Neural cell (in vitro differentiated cells): ENCODE measurements around the gene PIWIL1. TPM values are rescaled to one million over a fixed set of nuclear protein-coding genes. Genes with fewer than 3 reads are reported as not detected.

Experiments used
- H2AFZ ChIP-seq: fragments of 200-600, 300-800 bp; sonication (generic), shearing (Covaris generic); 2 replicates; pipeline ENCODE4 v1.6.0; 2014; ENCODE audit warnings: low read depth, mild to moderate bottlenecking, antibody characterized with exemption, low read length, moderate library complexity
- H3F3A ChIP-seq: fragments of 200-600 bp; shearing (Covaris generic); 2 replicates; pipeline ENCODE4 v1.6.1; 2016; ENCODE audit warnings: mild to moderate bottlenecking, moderate library complexity, mixed read lengths, antibody characterized with exemption, low read length; ENCODE audit not compliant: insufficient read depth, poor library complexity, severe bottlenecking
- H3K27ac ChIP-seq: fragments of 200-600, 300-800 bp; sonication (generic), shearing (Covaris generic); 2 replicates; pipeline ENCODE4 v1.5.1; 2014; ENCODE audit warnings: mild to moderate bottlenecking, low read length, moderate library complexity
- H3K27me3 ChIP-seq: fragments of 300-800, 200-600 bp; sonication (generic), shearing (Covaris generic); 2 replicates; pipeline ENCODE4 v1.6.0; 2014; ENCODE audit warnings: mild to moderate bottlenecking, low read depth, low read length, moderate library complexity; ENCODE audit not compliant: insufficient read depth
- H3K36me3 ChIP-seq: fragments of 300-800, 200-600 bp; sonication (generic), shearing (Covaris generic); 2 replicates; pipeline ENCODE4 v1.5.1; 2014; ENCODE audit warnings: mild to moderate bottlenecking, antibody characterized with exemption, low read length, moderate library complexity; ENCODE audit not compliant: insufficient read depth
- H3K4me2 ChIP-seq: fragments of 300-800, 200-600 bp; sonication (generic), shearing (Covaris generic); 2 replicates; pipeline ENCODE4 v1.6.0; 2014; ENCODE audit warnings: mild to moderate bottlenecking, low read length
- H3K4me3 ChIP-seq: fragments of 300-800, 200-600 bp; sonication (generic), shearing (Covaris generic); 2 replicates; pipeline ENCODE4 v1.5.1; 2014; ENCODE audit warnings: mild to moderate bottlenecking, low read length, moderate library complexity
- H3K79me2 ChIP-seq: fragments of 200-600 bp; shearing (Covaris generic); replicated peaks from 2 replicates; pipeline ENCODE4 v1.6.0; 2014; ENCODE audit warnings: mild to moderate bottlenecking, low read length, moderate library complexity; ENCODE audit not compliant: insufficient read depth
- H3K9ac ChIP-seq: fragments of 300-800, 200-600 bp; sonication (generic), shearing (Covaris generic); 2 replicates; pipeline ENCODE4 v1.6.1; 2016; ENCODE audit warnings: mild to moderate bottlenecking, low read length, mixed read lengths
- H3K9me2 ChIP-seq: fragments of 200-600 bp; shearing (Covaris generic); 2 replicates; pipeline ENCODE4 v1.6.1; 2016; ENCODE audit warnings: mild to moderate bottlenecking, low read length, mixed read lengths; ENCODE audit not compliant: insufficient read depth
- H3K9me3 ChIP-seq: fragments of 200-600, 300-800 bp; sonication (generic), shearing (Covaris generic); 2 replicates; pipeline ENCODE4 v1.6.1; 2016; ENCODE audit warnings: mild to moderate bottlenecking, mixed run types, low read length, moderate library complexity, mixed read lengths
- H4K20me1 ChIP-seq: fragments of 200-600 bp; shearing (Covaris generic); 2 replicates; pipeline ENCODE4 v1.6.1; 2016; ENCODE audit warnings: mild to moderate bottlenecking, mixed run types; ENCODE audit not compliant: insufficient read depth
- EP300 ChIP-seq: fragments of 450-650 bp; conservative IDR thresholded peaks from 2 replicates; pipeline ENCODE4 v1.6.1; 2014; ENCODE audit warnings: antibody characterized with exemption, mild to moderate bottlenecking, moderate library complexity; ENCODE audit not compliant: poor library complexity, severe bottlenecking
- EZH2 ChIP-seq: fragments of 200-600, 300-800 bp; shearing (Covaris generic), sonication (generic); IDR thresholded peaks from 2 replicates; pipeline ENCODE4 v1.6.1; 2014; ENCODE audit warnings: antibody characterized with exemption, low read length, borderline replicate concordance, mild to moderate bottlenecking; ENCODE audit not compliant: insufficient read depth, poor library complexity, severe bottlenecking
- MXI1 ChIP-seq: fragments of 450-650 bp; conservative IDR thresholded peaks from 2 replicates; pipeline ENCODE4 v1.6.1; 2014; ENCODE audit warnings: antibody characterized with exemption, mild to moderate bottlenecking; ENCODE audit not compliant: poor library complexity, severe bottlenecking
- POLR2AphosphoS5 ChIP-seq: IDR thresholded peaks from 2 replicates; pipeline ENCODE4 v1.6.1; 2012
- RAD21 ChIP-seq: fragments of 450-650 bp; conservative IDR thresholded peaks from 2 replicates; pipeline ENCODE4 v1.6.1; 2014; ENCODE audit warnings: antibody characterized with exemption, mild to moderate bottlenecking, moderate library complexity
- REST ChIP-seq: IDR thresholded peaks from 2 replicates; pipeline ENCODE4 v1.6.1; 2012; ENCODE audit warnings: borderline replicate concordance
- SMC3 ChIP-seq: fragments of 450-650 bp; conservative IDR thresholded peaks from 2 replicates; pipeline ENCODE4 v1.6.1; 2014; ENCODE audit warnings: antibody characterized with exemption, mild to moderate bottlenecking, moderate library complexity; ENCODE audit not compliant: poor library complexity
- TAF1 ChIP-seq: IDR thresholded peaks from 2 replicates; pipeline ENCODE4 v1.6.1; 2012; ENCODE audit warnings: low read depth
- polyA plus RNA-seq: library from polyadenylated mRNA; depleted of rRNA; stranded (reverse); fragments of >200 nt; gene quantifications from 2 replicates; pipeline ENCODE4 v1.2.3, GENCODE V29; 2014
- TF ChIP-seq, protein P1 (sequence below): fragments of 450-650 bp; IDR thresholded peaks from 2 replicates; pipeline ENCODE4 v1.5.1; 2014; ENCODE audit warnings: antibody characterized with exemption, mild to moderate bottlenecking, moderate library complexity; ENCODE audit not compliant: poor library complexity, severe bottlenecking

Gene PIWIL1
- polyA plus RNA-seq, 1 donor from 2014 or later: not detected

GRCh38 chr12:130398100-130398848 is 60.6 kb downstream of the PIWIL1 start:
- no peak overlapping the region for H2AFZ ChIP-seq
- no peak overlapping the region for H3K27ac ChIP-seq
- no peak overlapping the region for H3K4me3 ChIP-seq
- H3K79me2 ChIP-seq: no peaks in the 10 kb centered on the region
- H3F3A ChIP-seq: no peaks in the 10 kb centered on the region
- no peak overlapping the region for H3K9ac ChIP-seq
- no peaks in the 10 kb centered on the region for H4K20me1 ChIP-seq
- no peaks in the 10 kb centered on the region for H3K9me3 ChIP-seq
- H3K27me3 ChIP-seq: no peaks in the 10 kb centered on the region
- no peaks in the 10 kb centered on the region for H3K36me3 ChIP-seq
- no peak overlapping the region for H3K4me2 ChIP-seq
- H3K9me2 ChIP-seq: no peaks in the 10 kb centered on the region
- TF ChIP-seq POLR2AphosphoS5 (no peak), SMC3 (no peak), MXI1 (no peak), REST (no peak), RAD21 (no peak), TAF1 (no peak), EZH2 (no peak)

GRCh38 chr12:130401703-130402102 is 64.0 kb downstream of the PIWIL1 start:
- TF ChIP-seq, protein P1, sequence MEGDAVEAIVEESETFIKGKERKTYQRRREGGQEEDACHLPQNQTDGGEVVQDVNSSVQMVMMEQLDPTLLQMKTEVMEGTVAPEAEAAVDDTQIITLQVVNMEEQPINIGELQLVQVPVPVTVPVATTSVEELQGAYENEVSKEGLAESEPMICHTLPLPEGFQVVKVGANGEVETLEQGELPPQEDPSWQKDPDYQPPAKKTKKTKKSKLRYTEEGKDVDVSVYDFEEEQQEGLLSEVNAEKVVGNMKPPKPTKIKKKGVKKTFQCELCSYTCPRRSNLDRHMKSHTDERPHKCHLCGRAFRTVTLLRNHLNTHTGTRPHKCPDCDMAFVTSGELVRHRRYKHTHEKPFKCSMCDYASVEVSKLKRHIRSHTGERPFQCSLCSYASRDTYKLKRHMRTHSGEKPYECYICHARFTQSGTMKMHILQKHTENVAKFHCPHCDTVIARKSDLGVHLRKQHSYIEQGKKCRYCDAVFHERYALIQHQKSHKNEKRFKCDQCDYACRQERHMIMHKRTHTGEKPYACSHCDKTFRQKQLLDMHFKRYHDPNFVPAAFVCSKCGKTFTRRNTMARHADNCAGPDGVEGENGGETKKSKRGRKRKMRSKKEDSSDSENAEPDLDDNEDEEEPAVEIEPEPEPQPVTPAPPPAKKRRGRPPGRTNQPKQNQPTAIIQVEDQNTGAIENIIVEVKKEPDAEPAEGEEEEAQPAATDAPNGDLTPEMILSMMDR: peak; percentile 78
- no peak for TF ChIP-seq EZH2
- TF ChIP-seq EP300: no peak
- peak; percentile 94 for TF ChIP-seq SMC3
- TF ChIP-seq REST: no peak
- peak; percentile 89 for TF ChIP-seq RAD21
- no peak for TF ChIP-seq MXI1
- TF ChIP-seq POLR2AphosphoS5: no peak
- no peak for TF ChIP-seq TAF1
- Histone ChIP-seq H3K36me3 (no peaks in the 10 kb centered on the region), H3K9me3 (no peaks in the 10 kb centered on the region), H2AFZ (no peak overlapping the region), H3K4me2 (no peak overlapping the region), H4K20me1 (no peaks in the 10 kb centered on the region), H3K9me2 (no peaks in the 10 kb centered on the region), H3K4me3 (no peak overlapping the region), H3K79me2 (no peaks in the 10 kb centered on the region), H3K27me3 (no peaks in the 10 kb centered on the region), H3F3A (no peaks in the 10 kb centered on the region), H3K9ac (no peak overlapping the region), H3K27ac (no peak overlapping the region)
